ENCODE measurements around the gene HBE1. TPM values are rescaled to one million over a fixed set of nuclear protein-coding genes. Genes with fewer than 3 reads are reported as not detected.

The HBE1 gene
- total and polyA plus RNA-seq, 2 of the 8 experiments (the other 6 are each of a cell fraction or from before 2014, with no cell fraction given) = 0.39 TPM; not detected in 1

DNA sequence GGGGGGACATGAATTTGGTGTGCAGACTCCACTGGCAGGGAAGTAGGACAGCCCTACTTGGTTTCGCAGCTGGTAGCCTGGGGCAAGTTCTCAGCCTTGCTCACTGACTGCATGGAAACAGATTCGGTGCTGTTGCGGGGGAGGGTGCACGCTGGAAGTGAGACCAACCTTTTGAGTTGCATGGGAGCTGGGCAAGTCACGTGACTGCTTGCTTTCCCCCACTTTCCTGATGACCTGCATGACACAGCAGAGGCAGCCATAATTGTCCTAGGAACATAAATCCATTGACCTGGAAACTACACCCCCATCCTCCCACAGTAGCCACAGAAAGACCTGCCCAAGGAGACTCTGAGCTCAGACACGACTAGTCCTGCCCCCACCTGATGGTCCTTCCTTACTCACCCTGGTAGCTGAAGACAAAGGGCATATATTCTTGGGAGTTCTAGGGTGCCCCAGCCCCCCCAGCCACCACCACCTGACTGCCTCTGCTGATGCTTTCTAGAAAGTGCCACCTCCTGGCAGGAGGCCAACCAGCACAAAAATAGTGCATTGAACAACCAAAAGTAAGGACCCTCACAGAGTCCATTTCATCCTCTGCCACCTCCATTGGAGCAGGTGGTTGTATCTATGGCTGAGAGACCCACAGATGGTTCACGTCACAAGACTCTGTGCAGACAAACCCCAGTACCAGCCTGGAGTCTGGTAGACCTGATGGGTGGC, 11.0 kb downstream of the HBE1 start:
- Histone ChIP-seq H4K20me1 (replicated peaks in 1 of 2; ENCODE audit: control insufficient read depth in 1 of 2, insufficient read depth in 2 of 2, low read length in 2 of 2) (no peaks in the 10 kb centered on the region), H2BK20ac (ENCODE audit: low read length) (peak overlapping the region; percentile 8; the same call in 1 of the 2 replicates), H3K27ac (ENCODE audit: low read depth, low read length) (no peak overlapping the region), H3K27me3 (replicated peaks in 1 of 4; ENCODE audit: control insufficient read depth in 3 of 4, extremely low read depth in 1 of 4, insufficient read depth in 3 of 4, low read length in 3 of 4) (peaks cover 0 to 1% (median 0%) of the 10 kb centered on the region in 4 experiments; a peak in 2 of 7 replicates), H3K4ac (replicated peaks; ENCODE audit: insufficient read length, low read depth, low read length) (no peak overlapping the region), H2AFZ (ENCODE audit: low read length) (no peak overlapping the region), H3K9ac (replicated peaks in 1 of 4; ENCODE audit: extremely low read depth in 1 of 4, low read depth in 3 of 4, low read length in 3 of 4) (no peak overlapping the region), H3K4me2 (ENCODE audit: insufficient read depth in 1 of 2, low read depth in 2 of 2, low read length in 2 of 2) (no peak overlapping the region; a peak in 1 of 4 replicates), H4K8ac (ENCODE audit: extremely low read depth, insufficient read depth, low read length) (no peak overlapping the region), H2AK5ac (ENCODE audit: low read depth, low read length) (peak overlapping the region; percentile 54; the same call in 1 of the 2 replicates), H3K18ac (ENCODE audit: extremely low read depth, low read length) (peak overlapping the region; percentile 68), H3K4me1 (replicated peaks in 1 of 4; ENCODE audit: control insufficient read depth in 3 of 4, insufficient read depth in 4 of 4, low read length in 3 of 4) (peaks cover 3 to 11% (median 5%) of the 10 kb centered on the region in 4 experiments; a peak in 6 of 7 replicates), H2BK15ac (ENCODE audit: low read length) (0 out of 2 replicates have a peak overlapping the region, but pooled peaks have one; percentile 2), H3K79me1 (ENCODE audit: low read depth, low read length) (no peaks in the 10 kb centered on the region), H3K9me3 (ENCODE audit: insufficient read depth in 2 of 2, low read depth in 1 of 2, low read length in 1 of 2) (no peaks in the 10 kb centered on the region), H2BK12ac (ENCODE audit: low read depth, low read length) (peak overlapping the region; percentile 70), H3K36me3 (ENCODE audit: control insufficient read depth in 2 of 4, insufficient read depth in 4 of 4, low read length in 3 of 4) (no peaks in the 10 kb centered on the region), H4K5ac (ENCODE audit: insufficient read length, low read depth, low read length) (no peak overlapping the region), H2BK5ac (ENCODE audit: low read depth, low read length) (no peak overlapping the region), H4K91ac (replicated peaks; ENCODE audit: insufficient read length, low read length) (no peak overlapping the region), H3K23me2 (ENCODE audit: low read depth, low read length) (no peaks in the 10 kb centered on the region), H2BK120ac (replicated peaks; ENCODE audit: low read depth, low read length) (no peak overlapping the region), H3K79me2 (ENCODE audit: control insufficient read depth in 1 of 2, insufficient read depth in 2 of 2, low read length in 2 of 2) (no peaks in the 10 kb centered on the region), H3K4me3 (ENCODE audit: extremely low read depth in 1 of 4, insufficient read depth in 2 of 4, low read depth in 3 of 4, low read length in 4 of 4) (no peak overlapping the region), H3K14ac (ENCODE audit: insufficient read length) (no peak overlapping the region), H3K56ac (replicated peaks; ENCODE audit: insufficient read length, low read depth, low read length) (no peak overlapping the region), H3K23ac (ENCODE audit: insufficient read length) (no peak overlapping the region)
- no peak for DNase-seq (ENCODE audit: low read depth in 1 of 2, low spot score in 2 of 2)
- ChIA-PET POLR2A (ENCODE audit: partially characterized antibody) (no interaction called here), CTCF (ENCODE audit: partially characterized antibody) (no interaction called here)
- no peak for TF ChIP-seq CEBPB (IDR thresholded peaks at IDR 0.05; ENCODE audit: low read depth, low read length)
- TF ChIP-seq, protein P1, sequence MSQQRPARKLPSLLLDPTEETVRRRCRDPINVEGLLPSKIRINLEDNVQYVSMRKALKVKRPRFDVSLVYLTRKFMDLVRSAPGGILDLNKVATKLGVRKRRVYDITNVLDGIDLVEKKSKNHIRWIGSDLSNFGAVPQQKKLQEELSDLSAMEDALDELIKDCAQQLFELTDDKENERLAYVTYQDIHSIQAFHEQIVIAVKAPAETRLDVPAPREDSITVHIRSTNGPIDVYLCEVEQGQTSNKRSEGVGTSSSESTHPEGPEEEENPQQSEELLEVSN (IDR thresholded peaks at IDR 0.05) = peak; percentile 68; the same call in 1 of the 2 replicates
- TF ChIP-seq, protein P2, sequence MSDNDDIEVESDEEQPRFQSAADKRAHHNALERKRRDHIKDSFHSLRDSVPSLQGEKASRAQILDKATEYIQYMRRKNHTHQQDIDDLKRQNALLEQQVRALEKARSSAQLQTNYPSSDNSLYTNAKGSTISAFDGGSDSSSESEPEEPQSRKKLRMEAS (IDR thresholded peaks at IDR 0.05) = peak; percentile 70
- no peak for FAIRE-seq
- 97% methylated on average over 6 of the region's 7 CpGs; no CpG with 5 or more reads in 1 of the 2 experiments for WGBS, 2 experiments (ENCODE audit: extremely low coverage in 1 of 2, insufficient coverage in 1 of 2, insufficient read length in 1 of 2, insufficient replicate concordance in 2 of 2, low coverage in 1 of 2, low lambda C conversion rate in 2 of 2, missing lambda C conversion rate in 1 of 2)

Data from H1 (cell line).